H7 (cell line): Measurements from ENCODE around the gene OXTR. TPM values are rescaled to one million over a fixed set of nuclear protein-coding genes. Genes with fewer than 3 reads are reported as not detected.

Source experiments
- DNase-seq: peaks from one replicate; pipeline ENCODE4 v3.0.0; 2012
- H3K27me3 ChIP-seq: 2 replicates; pipeline ENCODE4 v1.6.0; 2011; ENCODE audit warnings: mild to moderate bottlenecking, low read length; ENCODE audit not compliant: control insufficient read depth, insufficient read depth
- H3K36me3 ChIP-seq: replicated peaks from 2 replicates; pipeline ENCODE4 v1.5.1; 2011; ENCODE audit warnings: low read length; ENCODE audit not compliant: control insufficient read depth, insufficient read depth
- H3K4me3 ChIP-seq: 2 replicates; pipeline ENCODE4 v1.5.1; 2011; ENCODE audit warnings: low read depth, mild to moderate bottlenecking, control low read depth, low read length, moderate library complexity; ENCODE audit not compliant: insufficient read depth
- total RNA-seq: library from RNA; depleted of rRNA; stranded (reverse); fragments of >200 nt; shearing (Covaris generic); gene quantifications from 2 replicates; pipeline ENCODE4 v1.2.3, GENCODE V29; 2014; rRNA removed

Gene OXTR
- 0.78 and 4.2 TPM in 2 replicates for total RNA-seq

DNA sequence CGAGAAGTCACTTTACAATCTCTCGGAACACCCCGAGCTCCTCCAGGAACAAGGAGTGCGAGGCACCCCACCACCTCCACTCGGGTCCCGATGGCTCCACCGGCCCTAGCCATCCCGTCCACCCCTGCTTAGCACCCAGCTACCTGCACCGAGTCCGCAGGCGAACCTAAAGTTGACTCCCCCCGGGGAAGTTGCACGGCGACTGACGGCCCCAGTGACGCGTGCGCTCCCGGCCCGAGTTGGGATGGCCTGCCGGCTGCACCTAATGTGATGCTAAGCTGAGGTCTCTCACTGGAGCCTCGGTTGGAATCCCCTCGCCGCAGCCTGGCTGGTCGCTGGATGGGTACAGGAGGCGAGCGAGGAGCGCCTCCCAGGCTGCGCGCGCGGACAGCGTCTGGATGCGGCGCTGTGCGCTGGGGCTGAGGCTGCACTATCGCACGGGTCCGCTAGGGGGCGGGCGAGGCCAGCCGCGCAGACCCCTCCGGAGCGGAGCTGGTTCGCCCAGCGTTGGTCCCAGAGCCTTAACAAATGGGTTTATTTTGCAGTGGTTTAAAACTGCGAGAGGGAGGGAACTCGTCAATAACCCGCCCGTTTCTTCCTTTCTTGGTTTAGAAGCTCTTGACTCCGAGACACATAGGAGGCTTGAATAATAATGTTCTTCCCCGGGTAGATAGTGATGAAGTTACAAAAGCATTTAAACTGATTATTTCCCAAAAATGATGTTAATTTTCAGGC, at the start of gene OXTR:
OXTR (minus strand) TSS at position 526 of the 735 bp plus-strand sequence. CDS start 1,426 bp downstream, outside the sequence.
- peak; percentile 96 for DNase-seq
- H3K36me3 ChIP-seq, result no peaks in the 10 kb centered on the region
- H3K4me3 ChIP-seq, result peak within 1 kb of the TSS; percentile 41
- H3K27me3 ChIP-seq, result peaks cover 26% of the 10 kb centered on the region

DNA sequence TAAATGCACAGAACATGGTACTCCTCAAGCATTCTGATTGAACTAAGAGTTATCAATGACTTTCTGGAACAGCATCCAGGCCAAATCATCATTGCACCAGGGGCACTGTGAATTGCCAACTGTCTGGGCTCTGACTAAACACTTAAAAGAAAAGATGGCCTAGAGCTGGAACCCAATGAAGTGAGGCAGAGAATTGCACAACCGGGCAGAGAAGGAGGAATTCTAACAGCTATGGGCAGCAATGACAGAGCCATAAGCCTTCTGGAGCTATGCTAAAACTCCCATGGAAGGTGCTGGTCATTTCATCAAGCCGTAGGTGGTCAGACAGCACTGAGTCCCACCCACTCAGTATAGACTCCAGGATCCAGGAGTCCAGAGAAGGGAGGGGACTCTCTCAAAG, 48.1 kb upstream of the OXTR start:
- H3K4me3 ChIP-seq, result no peak overlapping the region
- no peak for DNase-seq
- no peaks in the 10 kb centered on the region for H3K36me3 ChIP-seq
- H3K27me3 ChIP-seq, result no peaks in the 10 kb centered on the region

- Histone ChIP-seq H3K27me3 (no peaks in the 10 kb centered on the region), H3K36me3 (no peaks in the 10 kb centered on the region), H3K4me3 (no peak overlapping the region)
- DNase-seq, result no peak
Measured at GRCh38 chr3:8816106-8816505, 46.7 kb upstream of the OXTR start.

DNA sequence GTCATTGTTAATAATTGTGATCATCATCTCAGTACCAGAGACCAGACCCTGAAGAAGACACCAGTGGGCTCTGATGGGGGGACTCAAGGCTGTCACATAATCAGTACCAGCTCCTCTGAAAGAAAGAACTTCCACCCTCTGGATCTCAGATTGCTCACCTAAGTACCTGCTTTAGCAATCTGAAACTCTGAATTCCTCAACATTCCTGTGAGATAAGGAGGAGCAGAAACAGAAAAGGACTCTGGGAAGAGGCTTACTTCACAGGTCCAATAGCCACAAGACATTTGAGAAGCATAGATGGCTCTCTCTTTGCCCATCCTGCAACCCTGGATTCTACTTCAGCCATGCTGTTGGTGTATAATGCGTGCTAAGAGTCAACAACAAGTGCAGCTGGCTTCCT, 44.0 kb upstream of the OXTR start:
- Histone ChIP-seq H3K27me3 (no peaks in the 10 kb centered on the region), H3K4me3 (no peak overlapping the region), H3K36me3 (no peaks in the 10 kb centered on the region)
- DNase-seq, result no peak

DNA sequence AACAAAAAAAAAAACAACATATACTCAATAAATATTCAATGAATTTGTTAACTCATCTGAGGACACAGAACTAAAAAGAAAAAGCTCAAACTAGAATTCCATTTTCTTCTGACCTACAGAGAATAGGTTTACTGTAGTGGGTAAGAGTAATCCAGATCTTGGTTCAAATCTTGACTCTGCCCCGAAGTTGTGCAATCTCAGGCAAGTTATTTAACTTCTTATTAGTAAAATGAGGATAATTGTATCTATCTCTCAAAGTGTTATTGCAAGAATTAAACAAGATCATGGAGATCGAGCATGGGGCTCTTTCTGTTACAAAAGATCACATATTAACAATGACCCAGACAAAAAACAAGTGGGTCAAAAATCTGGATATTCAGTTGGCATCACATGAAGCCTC, 41.1 kb upstream of the OXTR start:
- no peak for DNase-seq
- Histone ChIP-seq H3K27me3 (no peaks in the 10 kb centered on the region), H3K36me3 (no peaks in the 10 kb centered on the region), H3K4me3 (no peak overlapping the region)

GRCh38 chr3:8805774-8806173, 36.4 kb upstream of the OXTR start:
- H3K4me3 ChIP-seq, result no peak overlapping the region
- H3K27me3 ChIP-seq, result no peaks in the 10 kb centered on the region
- DNase-seq, result no peak
- no peaks in the 10 kb centered on the region for H3K36me3 ChIP-seq

DNA sequence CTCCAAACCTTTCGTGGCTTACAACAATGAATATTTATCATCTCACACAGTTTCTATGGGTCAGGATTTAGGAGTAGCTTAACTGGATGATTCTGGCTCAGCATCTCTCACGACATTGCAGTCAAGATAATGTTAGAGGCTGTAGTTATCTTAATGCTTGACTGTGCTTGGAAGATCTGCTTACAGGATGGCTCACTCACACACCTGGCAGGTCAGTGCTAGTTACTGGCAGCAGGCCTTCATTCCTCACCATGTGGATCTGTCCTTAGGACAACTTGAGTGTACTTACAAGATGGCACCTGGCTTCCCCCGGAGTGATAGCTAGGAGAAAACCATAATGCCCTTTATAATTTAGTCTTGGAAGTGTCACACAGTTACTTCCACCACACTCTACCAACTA, 32.8 kb upstream of the OXTR start:
- Histone ChIP-seq H3K36me3 (no peaks in the 10 kb centered on the region), H3K4me3 (no peak overlapping the region), H3K27me3 (no peaks in the 10 kb centered on the region)
- no peak for DNase-seq

- H3K36me3 ChIP-seq, result no peaks in the 10 kb centered on the region
- no peak for DNase-seq
- H3K27me3 ChIP-seq, result no peaks in the 10 kb centered on the region
Measured at GRCh38 chr3:8800016-8800415, 30.6 kb upstream of the OXTR start.

DNA sequence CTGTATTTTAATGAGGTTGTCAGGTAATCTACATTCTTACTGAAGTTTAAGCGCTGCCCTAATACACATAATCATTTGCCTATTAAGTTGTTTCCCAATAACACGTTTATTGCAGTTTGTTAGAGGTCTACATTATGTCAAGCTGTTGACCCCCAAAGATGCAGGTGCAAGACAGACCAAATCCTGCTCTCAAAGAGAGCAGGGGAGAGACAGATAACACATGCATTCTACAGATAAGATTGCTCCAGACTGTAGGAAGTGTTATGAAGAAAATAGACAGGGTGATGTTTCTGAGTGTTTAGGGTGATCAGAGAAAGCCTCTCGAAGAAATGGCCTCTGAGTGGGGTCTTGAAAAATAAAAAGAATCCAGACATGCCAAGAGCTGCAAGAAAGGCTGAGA, 24.8 kb upstream of the OXTR start:
- H3K27me3 ChIP-seq, result no peaks in the 10 kb centered on the region
- no peak for DNase-seq
- H3K36me3 ChIP-seq, result no peaks in the 10 kb centered on the region
- H3K4me3 ChIP-seq, result no peak overlapping the region

More at GRCh38 chr3:8800016-8800415, 30.6 kb upstream of the OXTR start:
- no peak overlapping the region for H3K4me3 ChIP-seq

DNA sequence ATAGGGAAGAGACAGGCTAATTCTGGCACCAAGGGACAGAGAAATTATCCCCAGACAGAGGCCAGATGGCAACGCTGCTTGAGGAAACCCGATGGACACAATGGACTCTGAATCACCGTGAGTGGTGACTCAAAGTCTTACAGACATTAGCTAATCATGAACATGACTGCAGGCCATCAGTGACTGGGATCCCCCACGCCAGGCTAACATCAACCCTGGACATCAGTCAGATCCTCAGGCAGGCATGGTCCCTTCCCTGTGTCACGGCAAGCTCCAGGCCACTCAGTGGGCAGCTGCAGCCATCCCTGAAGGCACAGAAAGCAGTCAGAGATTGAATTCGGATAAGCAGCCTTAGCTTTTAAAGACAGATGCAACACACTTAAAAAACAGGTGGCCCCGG, 23.8 kb upstream of the OXTR start:
- Histone ChIP-seq H3K36me3 (no peaks in the 10 kb centered on the region), H3K4me3 (no peak overlapping the region), H3K27me3 (no peaks in the 10 kb centered on the region)
- DNase-seq, result no peak

GRCh38 chr3:8790529-8790928, 21.1 kb upstream of the OXTR start:
- Histone ChIP-seq H3K36me3 (no peaks in the 10 kb centered on the region), H3K27me3 (no peaks in the 10 kb centered on the region), H3K4me3 (no peak overlapping the region)
- no peak for DNase-seq

DNA sequence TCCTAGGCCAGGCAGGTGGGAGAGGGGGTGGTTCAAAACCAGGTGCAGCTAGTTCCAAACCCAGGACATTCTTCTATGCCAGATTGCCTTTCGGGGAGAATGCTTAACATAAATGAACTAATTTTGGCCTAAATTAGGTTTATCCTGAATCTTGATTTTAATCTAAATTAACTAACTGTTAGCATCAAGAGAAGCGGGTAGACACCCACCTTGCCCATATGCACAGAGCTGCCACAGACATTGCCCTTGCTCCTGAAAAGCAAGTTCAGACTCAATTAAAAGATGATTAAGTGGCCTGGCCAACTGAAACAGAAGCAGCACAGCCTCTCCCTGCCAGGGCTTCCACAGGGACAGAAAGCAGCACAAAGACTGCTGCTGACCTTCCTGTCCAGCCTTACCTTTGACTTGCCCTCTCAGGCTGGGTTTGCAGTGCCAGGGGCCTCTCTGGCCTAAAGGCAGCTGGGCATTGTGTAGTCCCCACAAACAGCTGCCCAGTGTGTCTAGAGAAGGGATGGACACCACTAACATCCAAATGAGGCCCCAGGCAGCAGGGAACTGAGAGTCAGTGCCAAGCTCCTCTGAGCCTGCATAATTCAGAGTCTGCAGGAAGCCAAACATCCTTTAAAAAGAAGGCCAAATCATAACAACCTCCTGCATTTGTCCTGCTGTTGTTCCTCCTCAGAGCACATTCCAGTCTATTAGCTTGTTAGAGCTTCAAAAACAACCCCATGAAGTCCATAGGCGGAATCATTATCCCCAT, 15.4 kb upstream of the OXTR start:
- Histone ChIP-seq H3K36me3 (no peaks in the 10 kb centered on the region), H3K4me3 (no peak overlapping the region), H3K27me3 (no peaks in the 10 kb centered on the region)
- DNase-seq, result no peak

DNA sequence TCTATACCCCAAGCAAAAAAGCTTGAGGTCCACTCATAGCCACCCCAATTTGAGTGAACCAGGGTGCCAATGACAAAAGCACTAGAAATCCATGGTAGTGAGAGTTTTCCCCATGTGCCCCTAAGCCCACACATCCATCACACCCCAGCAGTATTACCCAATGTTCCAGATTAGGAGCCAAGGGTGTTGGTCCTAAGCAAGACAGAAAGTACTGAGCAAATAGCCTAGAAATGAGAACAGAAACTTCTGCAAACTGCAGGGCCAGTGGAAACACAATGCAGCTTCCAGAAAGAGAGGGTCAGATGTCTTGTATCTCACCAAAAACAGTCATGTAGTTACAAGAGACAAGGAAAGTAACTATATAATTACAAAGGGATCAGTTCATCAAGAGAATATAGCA, 10.9 kb upstream of the OXTR start:
- no peaks in the 10 kb centered on the region for H3K36me3 ChIP-seq
- H3K27me3 ChIP-seq, result no peaks in the 10 kb centered on the region; the same call in 1 of the 2 replicates
- no peak overlapping the region for H3K4me3 ChIP-seq
- no peak for DNase-seq

GRCh38 chr3:8778475-8778874, 9.1 kb upstream of the OXTR start:
- H3K36me3 ChIP-seq, result no peaks in the 10 kb centered on the region
- H3K27me3 ChIP-seq, result no peaks in the 10 kb centered on the region; the same call in 1 of the 2 replicates
- no peak for DNase-seq
- no peak overlapping the region for H3K4me3 ChIP-seq

DNA sequence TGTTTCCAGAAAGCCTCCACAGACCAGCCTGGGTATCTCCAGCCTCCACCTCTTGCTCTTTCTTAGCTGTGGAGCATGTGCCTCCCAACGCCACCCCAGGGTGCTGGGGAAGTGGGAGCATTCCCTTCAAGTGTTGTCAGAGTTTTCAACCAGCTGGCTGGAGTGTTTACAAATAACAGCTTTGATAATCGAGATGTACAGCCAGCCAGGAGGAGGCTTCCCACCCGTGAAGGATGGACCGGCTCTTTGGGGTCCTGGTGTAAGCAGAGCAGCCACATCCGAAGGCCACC, 8.5 kb upstream of the OXTR start:
- Histone ChIP-seq H3K36me3 (no peaks in the 10 kb centered on the region), H3K27me3 (no peaks in the 10 kb centered on the region; the same call in 1 of the 2 replicates), H3K4me3 (no peak overlapping the region)
- no peak for DNase-seq
